HepG2 (cell line): ENCODE measurements around the gene PHF21B. TPM values are rescaled to one million over a fixed set of nuclear protein-coding genes. Genes with fewer than 3 reads are reported as not detected.

ENCODE experiments used
- KAT2B ChIP-seq: fragments of 150-350 bp; IDR thresholded peaks from 2 replicates; pipeline ENCODE4 v1.6.1; 2014; ENCODE audit warnings: low read depth, low read length, borderline replicate concordance
- KAT8 ChIP-seq: IDR thresholded peaks from 2 replicates; pipeline ENCODE4 v1.6.1; 2016; ENCODE audit warnings: missing genetic modification reagents, missing compliant biosample characterization
- KLF11 ChIP-seq: IDR thresholded peaks from 2 replicates; pipeline ENCODE4 v1.6.1; 2016; ENCODE audit warnings: missing compliant biosample characterization
- SP1 ChIP-seq, 2 experiments: fragments of 450-650 bp in 1 of 2; sonication (generic) in 1 of 2; formaldehyde crosslinking in 1 of 2; IDR thresholded peaks; 2 replicates each; pipeline versions ENCODE4 v1.4.0 to v1.6.1; 2016 to 2020; ENCODE audit warnings: missing genetic modification reagents in 1 of 2
- TBL1XR1 ChIP-seq: fragments of 150-350 bp; IDR thresholded peaks from 2 replicates; pipeline ENCODE4 v1.6.1; 2014; ENCODE audit warnings: borderline replicate concordance, low read length; ENCODE audit not compliant: partially characterized antibody
- ZNF350 ChIP-seq: sonication (generic); formaldehyde crosslinking; IDR thresholded peaks from 2 replicates; pipeline ENCODE4 v1.4.0; 2020; ENCODE audit warnings: mild to moderate bottlenecking, low read depth, missing genetic modification reagents, borderline replicate concordance
- ZNF619 ChIP-seq: sonication (generic); formaldehyde crosslinking; IDR thresholded peaks from 2 replicates; pipeline ENCODE4 v1.4.0; 2020; ENCODE audit warnings: mild to moderate bottlenecking, missing genetic modification reagents
- ZNF790 ChIP-seq: sonication (generic); formaldehyde crosslinking; IDR thresholded peaks from 2 replicates; pipeline ENCODE4 v1.8.0; 2022; ENCODE audit warnings: missing genetic modification reagents, mild to moderate bottlenecking, borderline replicate concordance
- polyA plus RNA-seq, 8 experiments: library from polyadenylated mRNA; depleted of rRNA in 3 of 8; stranded (reverse) in 7 of 8; unstranded in 1 of 8; fragments of >200 nt; fragmentation: Illumina TruSeq in 4 of 8; extraction: Trizol in 4 of 8; gene quantifications; 2 replicates each; pipeline versions ENCODE4 v1.2.1 to v1.2.3, GENCODE V29; 2011 to 2016; ENCODE audit warnings: low read depth in 4 of 8, missing spikeins in 1 of 8, mixed read lengths in 1 of 8; ENCODE audit not compliant: insufficient read depth in 1 of 8
- total RNA-seq, 5 experiments: library from RNA; depleted of rRNA; stranded (reverse); fragments of >200 nt; fragmentation: Illumina TruSeq; extraction: Trizol; gene quantifications; 2 replicates each; pipeline ENCODE4 v1.2.3, GENCODE V29; 2016; ENCODE audit warnings: low read depth in 1 of 5
- TF ChIP-seq, protein P1 (sequence below): IDR thresholded peaks from 2 replicates; pipeline ENCODE4 v1.6.1; 2016; ENCODE audit warnings: mild to moderate bottlenecking
- TF ChIP-seq, protein P2 (sequence below): sonication (generic); formaldehyde crosslinking; IDR thresholded peaks from 2 replicates; pipeline ENCODE4 v1.4.0; 2020; ENCODE audit warnings: mild to moderate bottlenecking, missing genetic modification reagents
- TF ChIP-seq, protein P3 (sequence below): sonication (generic); formaldehyde crosslinking; IDR thresholded peaks from 2 replicates; pipeline ENCODE4 v1.5.0; 2020; ENCODE audit warnings: missing genetic modification reagents
- TF ChIP-seq, protein P4 (sequence below): sonication (generic); formaldehyde crosslinking; IDR thresholded peaks from 2 replicates; pipeline ENCODE4 v1.5.0; 2020; ENCODE audit warnings: missing genetic modification reagents
- TF ChIP-seq, protein P5 (sequence below): sonication (generic); formaldehyde crosslinking; IDR thresholded peaks from 2 replicates; pipeline ENCODE4 v1.8.0; 2022; ENCODE audit warnings: mild to moderate bottlenecking, missing genetic modification reagents

PHF21B gene
- total and polyA plus RNA-seq, 2 of the 13 experiments (the other 11 are each of a cell fraction or from before 2014, with no cell fraction given) = not detected

DNA sequence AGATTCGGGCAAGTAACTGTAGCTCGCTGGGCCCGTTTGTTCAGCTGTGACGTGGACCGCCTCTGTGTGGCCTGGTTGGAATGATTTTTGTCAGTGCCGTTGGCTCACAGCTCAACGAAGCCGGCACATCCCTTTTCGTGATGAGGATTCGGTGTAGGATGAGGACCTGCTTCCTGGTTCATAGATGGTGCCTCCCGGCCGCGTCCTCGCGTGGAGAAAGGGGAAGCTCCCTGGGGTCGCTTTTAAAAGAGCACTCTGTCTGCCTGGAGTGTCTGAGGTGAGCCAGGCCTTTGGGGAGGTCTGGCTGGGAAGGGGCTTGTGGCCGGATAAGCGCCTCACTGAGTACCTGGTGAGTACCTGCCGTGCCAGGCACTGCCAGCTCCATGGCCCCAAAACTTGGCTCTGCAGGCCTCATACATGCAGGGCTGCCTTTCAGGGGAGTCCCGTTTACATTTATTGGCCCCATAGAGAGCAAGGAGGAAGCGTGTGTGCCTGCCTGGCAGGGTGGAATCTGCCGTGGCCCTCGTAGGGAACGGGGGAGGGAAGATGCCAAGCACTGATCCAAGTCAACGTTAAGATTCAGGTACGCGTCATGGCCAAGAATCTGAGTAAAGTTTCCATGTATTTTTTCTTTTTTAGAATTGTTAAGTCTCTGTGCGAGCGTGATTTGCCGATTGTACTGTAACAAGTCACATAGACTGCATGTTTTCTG, 169.0 kb downstream of the PHF21B start (continued):
- TF ChIP-seq, protein P1, sequence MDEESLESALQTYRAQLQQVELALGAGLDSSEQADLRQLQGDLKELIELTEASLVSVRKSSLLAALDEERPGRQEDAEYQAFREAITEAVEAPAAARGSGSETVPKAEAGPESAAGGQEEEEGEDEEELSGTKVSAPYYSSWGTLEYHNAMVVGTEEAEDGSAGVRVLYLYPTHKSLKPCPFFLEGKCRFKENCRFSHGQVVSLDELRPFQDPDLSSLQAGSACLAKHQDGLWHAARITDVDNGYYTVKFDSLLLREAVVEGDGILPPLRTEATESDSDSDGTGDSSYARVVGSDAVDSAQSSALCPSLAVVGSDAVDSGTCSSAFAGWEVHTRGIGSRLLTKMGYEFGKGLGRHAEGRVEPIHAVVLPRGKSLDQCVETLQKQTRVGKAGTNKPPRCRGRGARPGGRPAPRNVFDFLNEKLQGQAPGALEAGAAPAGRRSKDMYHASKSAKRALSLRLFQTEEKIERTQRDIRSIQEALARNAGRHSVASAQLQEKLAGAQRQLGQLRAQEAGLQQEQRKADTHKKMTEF (CRISPR knock-in tag) = no peak
- no peak for TF ChIP-seq KAT8
- TF ChIP-seq, protein P2, sequence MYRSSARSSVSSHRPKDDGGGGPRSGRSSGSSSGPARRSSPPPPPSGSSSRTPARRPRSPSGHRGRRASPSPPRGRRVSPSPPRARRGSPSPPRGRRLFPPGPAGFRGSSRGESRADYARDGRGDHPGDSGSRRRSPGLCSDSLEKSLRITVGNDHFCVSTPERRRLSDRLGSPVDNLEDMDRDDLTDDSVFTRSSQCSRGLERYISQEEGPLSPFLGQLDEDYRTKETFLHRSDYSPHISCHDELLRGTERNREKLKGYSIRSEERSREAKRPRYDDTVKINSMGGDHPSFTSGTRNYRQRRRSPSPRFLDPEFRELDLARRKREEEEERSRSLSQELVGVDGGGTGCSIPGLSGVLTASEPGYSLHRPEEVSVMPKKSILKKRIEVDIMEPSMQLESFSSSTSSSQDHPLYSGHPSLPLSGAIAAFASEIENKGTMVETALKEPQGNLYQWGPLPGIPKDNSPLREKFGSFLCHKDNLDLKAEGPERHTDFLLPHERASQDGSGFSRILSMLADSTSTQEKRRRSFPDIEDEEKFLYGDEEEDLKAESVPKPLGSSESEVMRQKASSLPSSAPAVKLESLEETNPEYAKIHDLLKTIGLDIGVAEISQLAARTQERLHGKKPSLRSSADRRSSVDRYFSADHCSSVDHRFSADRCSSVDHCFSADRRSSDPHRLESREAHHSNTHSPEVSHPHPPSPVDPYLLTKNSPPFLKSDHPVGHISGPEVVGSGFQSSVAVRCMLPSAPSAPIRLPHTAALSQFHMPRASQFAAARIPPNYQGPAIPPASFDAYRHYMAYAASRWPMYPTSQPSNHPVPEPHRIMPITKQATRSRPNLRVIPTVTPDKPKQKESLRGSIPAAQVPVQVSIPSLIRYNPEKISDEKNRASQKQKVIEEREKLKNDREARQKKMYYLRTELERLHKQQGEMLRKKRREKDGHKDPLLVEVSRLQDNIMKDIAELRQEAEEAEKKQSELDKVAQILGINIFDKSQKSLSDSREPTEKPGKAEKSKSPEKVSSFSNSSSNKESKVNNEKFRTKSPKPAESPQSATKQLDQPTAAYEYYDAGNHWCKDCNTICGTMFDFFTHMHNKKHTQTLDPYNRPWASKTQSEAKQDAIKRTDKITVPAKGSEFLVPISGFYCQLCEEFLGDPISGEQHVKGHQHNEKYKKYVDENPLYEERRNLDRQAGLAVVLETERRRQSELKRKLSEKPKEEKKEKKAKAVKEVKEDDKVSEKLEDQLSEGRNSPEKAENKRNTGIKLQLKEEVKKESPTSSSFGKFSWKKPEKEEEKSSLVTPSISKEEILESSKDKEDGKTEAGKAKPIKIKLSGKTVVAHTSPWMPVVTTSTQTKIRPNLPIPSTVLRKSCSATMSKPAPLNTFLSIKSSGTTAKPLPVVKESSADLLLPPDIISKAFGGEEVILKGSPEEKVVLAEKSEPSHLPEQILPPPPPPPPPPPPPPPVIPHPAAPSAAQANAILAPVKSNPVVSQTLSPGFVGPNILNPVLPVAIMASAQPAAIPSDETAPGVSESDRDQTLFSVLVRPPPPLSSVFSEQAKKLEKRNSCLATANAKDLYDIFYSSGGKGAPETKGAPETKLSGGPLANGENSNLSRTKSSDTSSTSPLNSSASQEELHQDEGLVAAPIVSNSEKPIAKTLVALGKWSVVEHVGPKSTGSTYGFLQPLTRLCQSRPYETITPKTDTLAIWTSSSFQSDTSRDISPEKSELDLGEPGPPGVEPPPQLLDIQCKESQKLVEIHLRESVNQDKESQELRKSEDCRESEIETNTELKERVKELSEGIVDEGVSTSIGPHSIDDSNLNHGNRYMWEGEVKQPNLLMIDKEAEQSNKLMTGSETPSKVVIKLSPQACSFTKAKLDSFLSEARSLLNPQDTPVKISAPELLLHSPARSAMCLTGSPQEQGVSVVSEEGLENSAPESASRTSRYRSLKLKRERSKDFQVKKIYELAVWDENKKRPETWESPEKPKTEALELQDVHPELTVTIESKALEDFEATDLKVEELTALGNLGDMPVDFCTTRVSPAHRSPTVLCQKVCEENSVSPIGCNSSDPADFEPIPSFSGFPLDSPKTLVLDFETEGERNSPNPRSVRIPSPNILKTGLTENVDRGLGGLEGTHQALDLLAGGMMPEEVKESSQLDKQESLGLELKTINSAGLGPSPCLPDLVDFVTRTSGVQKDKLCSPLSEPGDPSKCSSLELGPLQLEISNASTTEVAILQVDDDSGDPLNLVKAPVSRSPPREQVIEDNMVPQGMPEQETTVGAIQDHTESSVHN = no peak
- no peak for TF ChIP-seq TBL1XR1
- no peak for TF ChIP-seq ZNF790 (CRISPR knock-in tag)
- TF ChIP-seq ZNF350 (CRISPR knock-in tag) = no peak
- no peak for TF ChIP-seq KAT2B
- TF ChIP-seq, protein P3, sequence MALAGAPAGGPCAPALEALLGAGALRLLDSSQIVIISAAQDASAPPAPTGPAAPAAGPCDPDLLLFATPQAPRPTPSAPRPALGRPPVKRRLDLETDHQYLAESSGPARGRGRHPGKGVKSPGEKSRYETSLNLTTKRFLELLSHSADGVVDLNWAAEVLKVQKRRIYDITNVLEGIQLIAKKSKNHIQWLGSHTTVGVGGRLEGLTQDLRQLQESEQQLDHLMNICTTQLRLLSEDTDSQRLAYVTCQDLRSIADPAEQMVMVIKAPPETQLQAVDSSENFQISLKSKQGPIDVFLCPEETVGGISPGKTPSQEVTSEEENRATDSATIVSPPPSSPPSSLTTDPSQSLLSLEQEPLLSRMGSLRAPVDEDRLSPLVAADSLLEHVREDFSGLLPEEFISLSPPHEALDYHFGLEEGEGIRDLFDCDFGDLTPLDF (CRISPR knock-in tag) = no peak
- TF ChIP-seq, protein P4, sequence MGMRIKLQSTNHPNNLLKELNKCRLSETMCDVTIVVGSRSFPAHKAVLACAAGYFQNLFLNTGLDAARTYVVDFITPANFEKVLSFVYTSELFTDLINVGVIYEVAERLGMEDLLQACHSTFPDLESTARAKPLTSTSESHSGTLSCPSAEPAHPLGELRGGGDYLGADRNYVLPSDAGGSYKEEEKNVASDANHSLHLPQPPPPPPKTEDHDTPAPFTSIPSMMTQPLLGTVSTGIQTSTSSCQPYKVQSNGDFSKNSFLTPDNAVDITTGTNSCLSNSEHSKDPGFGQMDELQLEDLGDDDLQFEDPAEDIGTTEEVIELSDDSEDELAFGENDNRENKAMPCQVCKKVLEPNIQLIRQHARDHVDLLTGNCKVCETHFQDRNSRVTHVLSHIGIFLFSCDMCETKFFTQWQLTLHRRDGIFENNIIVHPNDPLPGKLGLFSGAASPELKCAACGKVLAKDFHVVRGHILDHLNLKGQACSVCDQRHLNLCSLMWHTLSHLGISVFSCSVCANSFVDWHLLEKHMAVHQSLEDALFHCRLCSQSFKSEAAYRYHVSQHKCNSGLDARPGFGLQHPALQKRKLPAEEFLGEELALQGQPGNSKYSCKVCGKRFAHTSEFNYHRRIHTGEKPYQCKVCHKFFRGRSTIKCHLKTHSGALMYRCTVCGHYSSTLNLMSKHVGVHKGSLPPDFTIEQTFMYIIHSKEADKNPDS = no peak
- TF ChIP-seq ZNF619 = no peak
- TF ChIP-seq, protein P5, sequence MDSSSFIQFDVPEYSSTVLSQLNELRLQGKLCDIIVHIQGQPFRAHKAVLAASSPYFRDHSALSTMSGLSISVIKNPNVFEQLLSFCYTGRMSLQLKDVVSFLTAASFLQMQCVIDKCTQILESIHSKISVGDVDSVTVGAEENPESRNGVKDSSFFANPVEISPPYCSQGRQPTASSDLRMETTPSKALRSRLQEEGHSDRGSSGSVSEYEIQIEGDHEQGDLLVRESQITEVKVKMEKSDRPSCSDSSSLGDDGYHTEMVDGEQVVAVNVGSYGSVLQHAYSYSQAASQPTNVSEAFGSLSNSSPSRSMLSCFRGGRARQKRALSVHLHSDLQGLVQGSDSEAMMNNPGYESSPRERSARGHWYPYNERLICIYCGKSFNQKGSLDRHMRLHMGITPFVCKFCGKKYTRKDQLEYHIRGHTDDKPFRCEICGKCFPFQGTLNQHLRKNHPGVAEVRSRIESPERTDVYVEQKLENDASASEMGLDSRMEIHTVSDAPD (CRISPR knock-in tag) = no peak
- no peak for TF ChIP-seq KLF11
- no peak for TF ChIP-seq SP1 (IDR thresholded peaks at IDR 0.05)
- TF ChIP-seq SP1 (CRISPR knock-in tag; IDR thresholded peaks at IDR 0.05) = no peak
